ENCODE data around the gene LRRC10B.

Gene LRRC10B

GRCh38 chr11:61505106-61505505, 3.4 kb upstream of the LRRC10B start:
- TF ChIP-seq EZH2 (IDR thresholded peaks at IDR 0.05; ENCODE audit: borderline replicate concordance, low read length) (no peak), CTCF (IDR thresholded peaks at IDR 0.05; ENCODE audit: low read length) (no peak)
- no peaks in the 10 kb centered on the region for H3K36me3 ChIP-seq (ENCODE audit: insufficient read depth, low read length)
- no peaks in the 10 kb centered on the region for H3K4me1 ChIP-seq (ENCODE audit: insufficient read depth, low read length, severe bottlenecking)
- H3K9ac ChIP-seq (ENCODE audit: low read length) = no peak overlapping the region
- H3K4me2 ChIP-seq (ENCODE audit: low read length) = no peak overlapping the region
- H3K27me3 ChIP-seq (ENCODE audit: insufficient read depth, low read length) = peaks cover 6% of the 10 kb centered on the region; the same call in 1 of the 2 replicates
- no peaks in the 10 kb centered on the region for H3K9me2 ChIP-seq (ENCODE audit: low read depth, low read length)
- no peak overlapping the region for H3K4me3 ChIP-seq (ENCODE audit: low read depth, low read length, poor library complexity, severe bottlenecking)
- H2AFZ ChIP-seq (ENCODE audit: low read length) = no peak overlapping the region
- no peak overlapping the region for H3K27ac ChIP-seq (ENCODE audit: low read depth, low read length, poor library complexity, severe bottlenecking)
- H3K9me3 ChIP-seq (ENCODE audit: low read length) = no peaks in the 10 kb centered on the region
- H3F3A ChIP-seq (ENCODE audit: insufficient read depth, low read length) = no peaks in the 10 kb centered on the region
- no peaks in the 10 kb centered on the region for H4K20me1 ChIP-seq (ENCODE audit: insufficient read depth, low read length)
- no peaks in the 10 kb centered on the region for H3K79me2 ChIP-seq (ENCODE audit: insufficient read depth, low read length)

DNA sequence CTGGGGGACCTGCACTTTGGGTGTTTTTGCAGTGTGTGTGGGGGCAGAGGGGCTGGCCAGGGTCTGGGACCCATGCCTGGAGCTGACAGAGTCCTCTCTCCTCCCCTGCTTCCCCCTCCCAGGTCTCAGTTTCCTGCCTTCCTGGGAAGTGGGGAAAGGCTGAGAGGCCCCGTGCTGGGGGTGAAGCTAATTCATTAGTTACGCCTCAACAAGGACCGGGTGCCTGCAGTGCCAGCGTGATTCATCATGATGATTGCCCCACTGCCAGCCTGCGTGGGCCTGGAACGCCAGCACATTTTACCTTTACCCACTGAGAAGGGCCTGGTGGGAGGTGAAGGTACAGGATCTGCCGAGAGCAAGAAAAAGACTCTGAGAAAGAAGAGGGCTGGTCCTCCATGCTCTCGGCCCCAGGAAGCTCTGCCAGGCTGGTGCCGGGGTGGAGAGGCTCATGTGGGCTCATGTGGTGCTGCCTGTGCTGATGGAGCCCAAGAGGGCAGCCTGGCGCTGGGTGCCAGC, 2.9 kb upstream of the LRRC10B start:
- Histone ChIP-seq H3K4me2 (ENCODE audit: low read length) (no peak overlapping the region), H3K9ac (ENCODE audit: low read length) (no peak overlapping the region), H3K4me3 (ENCODE audit: low read depth, low read length, poor library complexity, severe bottlenecking) (no peak overlapping the region), H2AFZ (ENCODE audit: low read length) (no peak overlapping the region), H4K20me1 (ENCODE audit: insufficient read depth, low read length) (no peaks in the 10 kb centered on the region), H3K9me2 (ENCODE audit: low read depth, low read length) (no peaks in the 10 kb centered on the region), H3K4me1 (ENCODE audit: insufficient read depth, low read length, severe bottlenecking) (no peaks in the 10 kb centered on the region), H3K36me3 (ENCODE audit: insufficient read depth, low read length) (no peaks in the 10 kb centered on the region), H3K79me2 (ENCODE audit: insufficient read depth, low read length) (no peaks in the 10 kb centered on the region), H3K27me3 (ENCODE audit: insufficient read depth, low read length) (peaks cover 6% of the 10 kb centered on the region; the same call in 1 of the 2 replicates), H3K27ac (ENCODE audit: low read depth, low read length, poor library complexity, severe bottlenecking) (no peak overlapping the region), H3F3A (ENCODE audit: insufficient read depth, low read length) (no peaks in the 10 kb centered on the region), H3K9me3 (ENCODE audit: low read length) (no peaks in the 10 kb centered on the region)
- TF ChIP-seq EZH2 (IDR thresholded peaks at IDR 0.05; ENCODE audit: borderline replicate concordance, low read length) (no peak), CTCF (IDR thresholded peaks at IDR 0.05; ENCODE audit: low read length) (no peak)

GRCh38 chr11:61507012-61507768, 1.4 kb upstream of the LRRC10B start:
- H3K9ac ChIP-seq (ENCODE audit: low read length) = no peak overlapping the region
- no peaks in the 10 kb centered on the region for H3K36me3 ChIP-seq (ENCODE audit: insufficient read depth, low read length)
- no peak overlapping the region for H2AFZ ChIP-seq (ENCODE audit: low read length)
- no peaks in the 10 kb centered on the region for H3F3A ChIP-seq (ENCODE audit: insufficient read depth, low read length)
- H4K20me1 ChIP-seq (ENCODE audit: insufficient read depth, low read length) = no peaks in the 10 kb centered on the region
- no peaks in the 10 kb centered on the region for H3K9me3 ChIP-seq (ENCODE audit: low read length)
- H3K9me2 ChIP-seq (ENCODE audit: low read depth, low read length) = no peaks in the 10 kb centered on the region
- no peaks in the 10 kb centered on the region for H3K79me2 ChIP-seq (ENCODE audit: insufficient read depth, low read length)
- TF ChIP-seq EZH2 (IDR thresholded peaks at IDR 0.05; ENCODE audit: borderline replicate concordance, low read length) = no peak
- no peak for TF ChIP-seq CTCF (IDR thresholded peaks at IDR 0.05; ENCODE audit: low read length)
- no peak overlapping the region for H3K27ac ChIP-seq (ENCODE audit: low read depth, low read length, poor library complexity, severe bottlenecking)
- no peaks in the 10 kb centered on the region for H3K4me1 ChIP-seq (ENCODE audit: insufficient read depth, low read length, severe bottlenecking)
- H3K4me2 ChIP-seq (ENCODE audit: low read length) = no peak overlapping the region
- H3K4me3 ChIP-seq (ENCODE audit: low read depth, low read length, poor library complexity, severe bottlenecking) = no peak overlapping the region
- peaks cover 6% of the 10 kb centered on the region; the same call in 1 of the 2 replicates for H3K27me3 ChIP-seq (ENCODE audit: insufficient read depth, low read length)
